Spinal cord (tissue), 10 donors: ENCODE results near the gene LETMD1. TPM values are rescaled to one million over a fixed set of nuclear protein-coding genes. Genes with fewer than 3 reads are reported as not detected.

Experiments used
- DNase-seq, 6 donors: peaks; one replicate each; pipeline versions ENCODE4 v3.0.0 to v3.0.0-alpha.2; 2013 to 2015; ENCODE audit warnings: low spot score in 6 of 6, low read depth in 4 of 6
- H3K27ac ChIP-seq: one replicate; pipeline ENCODE4 v1.5.1; 2013; ENCODE audit warnings: low read depth, low read length, control low read depth
- H3K27me3 ChIP-seq: one replicate; pipeline ENCODE4 v1.6.1; 2013; ENCODE audit warnings: low read length; ENCODE audit not compliant: control insufficient read depth, insufficient read depth
- H3K36me3 ChIP-seq: one replicate; pipeline ENCODE4 v1.6.1; 2013; ENCODE audit warnings: low read length; ENCODE audit not compliant: control insufficient read depth, insufficient read depth
- H3K4me1 ChIP-seq: one replicate; pipeline ENCODE4 v1.6.1; 2013; ENCODE audit warnings: low read length; ENCODE audit not compliant: control insufficient read depth, insufficient read depth
- H3K4me3 ChIP-seq: one replicate; pipeline ENCODE4 v1.5.1; 2013; ENCODE audit warnings: low read depth, low read length, control low read depth
- H3K9me3 ChIP-seq: one replicate; pipeline ENCODE4 v1.6.1; 2013; ENCODE audit warnings: low read length; ENCODE audit not compliant: control insufficient read depth, insufficient read depth
- WGBS: methylation state at CpG from one replicate; pipeline ENCODE4 v1.1.5; 2013; ENCODE audit warnings: missing lambda C conversion rate; ENCODE audit not compliant: insufficient coverage; 5-methylcytosine and 5-hydroxymethylcytosine counted together
- polyA plus RNA-seq, 2 donors: library from polyadenylated mRNA; unstranded; fragments of 120-200 nt; gene quantifications; one replicate each; pipeline ENCODE4 v1.2.1, GENCODE V29; 2013; ENCODE audit not compliant: insufficient read length in 2 of 2
- total RNA-seq, 2 donors: library from RNA; depleted of rRNA in 1 of 2; stranded (reverse); fragments of 120-200 nt in 1 of 2; fragments of >200 nt in 1 of 2; gene quantifications; one replicate each; pipeline versions ENCODE4 v1.2.3 to v1.2.4, GENCODE V29; 2013 to 2014
- donor health status: healthy.

The LETMD1 gene
- total and polyA plus RNA-seq, 4 donors = 66.5 to 105 (median 74.0) TPM

DNA sequence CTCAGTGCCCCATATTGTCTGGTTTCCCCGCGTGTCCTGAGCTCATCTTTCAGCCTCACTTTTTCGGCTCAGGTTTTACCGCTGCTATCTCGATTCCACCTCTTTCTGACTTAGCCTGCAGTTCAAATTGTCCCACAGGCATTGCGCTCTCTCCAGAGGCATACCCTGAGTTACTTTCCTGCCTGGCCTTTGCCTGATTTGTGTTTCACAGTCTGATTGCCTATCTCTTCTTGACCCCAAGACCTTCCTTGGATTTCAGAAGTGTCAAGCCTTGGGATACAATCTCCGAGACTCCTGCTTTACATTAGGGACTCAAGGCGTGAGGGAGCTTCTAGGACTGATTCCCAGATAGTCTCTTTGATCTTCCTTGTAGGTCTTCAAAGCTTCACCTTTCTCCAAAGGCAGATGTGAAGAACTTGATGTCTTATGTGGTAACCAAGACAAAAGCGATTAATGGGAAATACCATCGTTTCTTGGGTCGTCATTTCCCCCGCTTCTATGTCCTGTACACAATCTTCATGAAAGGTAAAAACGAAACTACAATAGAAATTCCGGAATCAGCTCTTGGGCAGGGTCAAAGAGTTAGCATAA lies 629 bp downstream of the LETMD1 start:
- WGBS = 39% methylated on average over 9 of the region's 14 CpGs
- DNase-seq = no peak
- Histone ChIP-seq H3K4me3 (peak overlapping the region; percentile 86), H3K27me3 (no peaks in the 10 kb centered on the region), H3K36me3 (peaks cover 18% of the 10 kb centered on the region), H3K4me1 (peaks cover 8% of the 10 kb centered on the region), H3K9me3 (no peaks in the 10 kb centered on the region), H3K27ac (peak overlapping the region; percentile 96)

DNA sequence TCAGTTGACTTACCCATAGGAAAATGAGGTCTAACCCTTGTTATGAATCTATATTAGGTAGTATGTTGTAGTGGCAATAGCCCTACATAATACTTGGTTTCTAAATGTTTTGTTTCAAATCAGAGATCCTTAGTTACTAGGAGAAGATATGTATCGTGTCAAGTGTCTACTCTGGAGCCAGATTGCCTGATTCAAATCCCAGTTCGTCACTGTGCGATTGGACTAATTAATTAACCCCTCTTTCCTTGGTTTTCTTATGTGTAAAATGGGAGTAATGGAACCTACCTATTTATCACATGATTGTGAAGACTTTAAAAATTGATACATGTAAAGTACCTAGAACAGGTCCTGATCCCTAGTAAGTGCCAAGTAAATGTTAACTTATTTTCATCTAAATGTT lies 1.4 kb downstream of the LETMD1 start:
- Histone ChIP-seq H3K36me3 (peaks cover 18% of the 10 kb centered on the region), H3K4me1 (peaks cover 8% of the 10 kb centered on the region), H3K27ac (no peak overlapping the region), H3K27me3 (no peaks in the 10 kb centered on the region), H3K9me3 (no peaks in the 10 kb centered on the region), H3K4me3 (no peak overlapping the region)
- no peak for DNase-seq
- no CpG with 5 or more reads among the region's 3 CpGs for WGBS

DNA sequence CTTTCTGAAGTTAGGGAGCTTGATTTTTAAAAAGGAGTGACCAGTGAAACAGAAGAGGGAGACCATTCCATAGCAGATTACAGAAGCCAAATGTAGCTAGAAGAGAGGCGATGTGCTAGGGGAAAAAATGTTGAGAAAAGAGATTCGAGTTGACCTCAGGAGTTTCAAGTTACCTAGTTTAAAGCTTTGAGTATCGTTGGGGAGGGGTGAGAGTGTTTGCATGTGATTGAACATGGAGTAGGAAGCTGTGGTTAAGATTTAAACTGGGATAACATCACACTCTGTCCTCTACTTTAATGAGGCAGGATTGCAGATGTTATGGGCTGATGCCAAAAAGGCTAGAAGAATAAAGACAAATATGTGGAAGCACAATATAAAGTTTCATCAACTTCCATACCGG lies 3.7 kb downstream of the LETMD1 start:
- no peak overlapping the region for H3K27ac ChIP-seq
- H3K4me3 ChIP-seq = no peak overlapping the region
- H3K27me3 ChIP-seq = no peaks in the 10 kb centered on the region
- H3K36me3 ChIP-seq = peaks cover 37% of the 10 kb centered on the region
- WGBS = 44% methylated on average over 2 of the region's 4 CpGs
- DNase-seq = no peak
- H3K4me1 ChIP-seq = peaks cover 8% of the 10 kb centered on the region
- no peaks in the 10 kb centered on the region for H3K9me3 ChIP-seq

DNA sequence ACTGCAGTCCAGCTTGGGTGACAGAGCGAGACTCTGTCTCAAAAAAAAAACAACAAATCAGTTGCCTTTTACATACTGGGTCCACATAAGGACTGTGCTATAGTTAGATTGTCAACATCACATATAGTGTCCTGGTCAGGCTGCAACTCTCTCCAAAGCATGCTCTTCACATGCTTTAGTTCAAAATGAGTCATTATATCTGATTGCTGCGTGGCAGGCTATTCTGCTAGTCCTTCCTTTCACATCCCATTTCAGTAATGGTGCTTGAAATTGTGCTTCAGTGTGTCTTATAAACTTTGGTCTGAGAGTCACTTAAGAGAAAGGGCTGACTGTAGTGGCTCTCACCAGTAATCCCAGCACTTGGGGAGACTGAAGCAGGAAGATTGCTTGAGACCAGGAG lies 6.9 kb downstream of the LETMD1 start:
- Histone ChIP-seq H3K4me1 (no peaks in the 10 kb centered on the region), H3K36me3 (peaks cover 57% of the 10 kb centered on the region), H3K9me3 (no peaks in the 10 kb centered on the region), H3K27me3 (no peaks in the 10 kb centered on the region), H3K4me3 (no peak overlapping the region), H3K27ac (no peak overlapping the region)
- 100% methylated on average over 1 of the region's 2 CpGs for WGBS
- no peak for DNase-seq

DNA sequence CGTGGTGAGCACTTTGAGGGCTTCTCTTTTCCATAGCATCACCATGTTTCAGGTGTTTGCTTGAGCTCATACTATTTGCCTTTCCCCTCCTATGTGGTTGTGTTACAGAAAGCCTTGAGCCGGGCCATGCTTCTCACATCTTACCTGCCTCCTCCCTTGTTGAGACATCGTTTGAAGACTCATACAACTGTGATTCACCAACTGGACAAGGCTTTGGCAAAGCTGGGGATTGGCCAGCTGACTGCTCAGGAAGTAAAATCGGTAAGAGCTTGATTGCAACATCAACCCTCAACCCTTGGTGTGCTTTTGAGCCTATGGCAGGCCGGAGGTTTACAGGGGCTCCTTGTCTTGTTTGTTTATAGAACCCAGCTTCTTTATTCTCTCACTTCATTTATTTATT lies 8.1 kb downstream of the LETMD1 start:
- no peak overlapping the region for H3K4me3 ChIP-seq
- WGBS = 89% methylated on average over 3 of the region's 5 CpGs

DNA sequence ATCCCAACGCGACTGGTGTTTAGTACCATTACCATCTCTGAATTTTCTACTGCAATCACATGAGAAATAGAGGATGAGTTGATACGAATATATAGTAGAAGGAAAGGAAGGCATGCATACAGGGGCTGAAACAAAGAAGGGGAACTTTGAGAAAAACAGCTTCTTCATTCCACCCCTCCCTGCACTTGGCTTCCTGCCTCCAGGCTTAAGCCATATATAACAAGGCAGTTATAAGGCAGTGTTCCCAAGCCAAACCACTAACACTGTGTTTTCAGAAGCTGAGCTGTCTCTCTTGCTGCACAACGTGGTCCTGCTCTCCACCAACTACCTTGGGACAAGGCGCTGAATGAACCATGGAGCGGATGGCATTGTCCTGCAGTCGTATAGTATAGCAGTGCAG lies 11.0 kb downstream of the LETMD1 start:
- no peak overlapping the region for H3K4me3 ChIP-seq
- no peaks in the 10 kb centered on the region for H3K27me3 ChIP-seq
- peaks cover 60% of the 10 kb centered on the region for H3K36me3 ChIP-seq
- WGBS = 87% methylated on average over 3 of the region's 7 CpGs
- no peak for DNase-seq
- H3K27ac ChIP-seq = no peak overlapping the region
- no peaks in the 10 kb centered on the region for H3K4me1 ChIP-seq
- no peaks in the 10 kb centered on the region for H3K9me3 ChIP-seq

More for the DNA sequence above, 8.1 kb downstream of the LETMD1 start:
- no peak overlapping the region for H3K27ac ChIP-seq
- peaks cover 52% of the 10 kb centered on the region for H3K36me3 ChIP-seq
- H3K9me3 ChIP-seq = no peaks in the 10 kb centered on the region
- no peaks in the 10 kb centered on the region for H3K27me3 ChIP-seq
- DNase-seq = no peak
- H3K4me1 ChIP-seq = no peaks in the 10 kb centered on the region

DNA sequence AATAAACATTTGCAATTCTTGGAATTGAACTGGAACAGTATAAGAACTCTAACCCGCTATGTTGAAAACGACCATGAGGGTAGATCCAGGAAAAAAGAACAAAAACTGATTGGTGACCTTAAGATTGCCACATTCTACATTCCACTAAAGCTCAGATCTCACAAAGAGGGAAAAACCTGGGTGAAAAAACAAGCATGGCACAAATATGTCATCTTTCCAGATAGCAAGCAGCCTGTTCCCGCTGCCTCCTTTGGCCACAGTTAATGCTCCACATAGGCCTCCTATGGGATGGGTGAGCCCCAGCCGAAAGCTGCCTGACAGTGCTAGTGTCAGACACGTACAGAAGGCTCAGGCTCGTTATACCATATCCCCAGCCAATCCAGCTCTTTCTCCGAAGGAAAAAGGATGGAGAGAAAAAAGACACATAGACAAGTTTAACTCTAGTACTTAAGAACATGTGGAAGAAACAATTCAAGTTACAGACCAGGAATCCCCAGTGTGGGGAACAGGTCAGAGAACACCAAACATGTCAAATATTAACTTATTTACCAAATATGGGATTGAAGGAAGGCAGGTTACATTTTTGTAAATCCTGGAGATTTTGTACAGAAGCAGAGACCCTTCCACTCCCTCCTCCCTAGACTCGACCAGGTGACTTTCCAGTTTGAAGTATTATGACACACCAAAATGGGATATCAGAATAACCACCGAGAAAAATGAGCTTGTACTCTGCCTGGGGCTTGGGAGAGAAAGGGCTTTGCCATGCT lies 14.7 kb downstream of the LETMD1 start:
- WGBS = 100% methylated on average over 3 of the region's 9 CpGs
- Histone ChIP-seq H3K36me3 (peaks cover 60% of the 10 kb centered on the region), H3K27ac (no peak overlapping the region), H3K9me3 (no peaks in the 10 kb centered on the region), H3K27me3 (no peaks in the 10 kb centered on the region), H3K4me3 (no peak overlapping the region), H3K4me1 (no peaks in the 10 kb centered on the region)
- no peak for DNase-seq

DNA sequence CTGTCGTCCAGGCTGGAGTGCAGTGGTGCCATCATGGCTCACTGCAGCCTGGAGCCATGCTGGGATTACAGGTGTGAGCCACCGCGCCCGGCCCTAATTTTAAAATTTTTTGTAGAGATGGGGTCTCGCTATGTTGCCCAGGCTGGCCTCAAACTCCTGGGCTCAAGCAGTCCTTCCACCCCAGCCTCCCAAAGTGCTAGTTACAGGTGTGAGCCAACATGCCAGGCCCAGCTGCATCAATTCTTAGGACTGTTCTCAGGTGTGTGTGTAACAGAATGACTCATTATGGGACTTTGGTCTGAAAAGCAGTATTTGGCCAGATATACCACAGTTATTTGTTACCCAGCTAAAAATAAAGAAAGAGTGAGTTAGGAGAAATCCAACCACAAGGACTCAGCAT lies 17.4 kb downstream of the LETMD1 start:
- 100% methylated on average over 2 of the region's 5 CpGs for WGBS
- H3K4me3 ChIP-seq = no peak overlapping the region
- no peaks in the 10 kb centered on the region for H3K4me1 ChIP-seq
- H3K27ac ChIP-seq = no peak overlapping the region
- H3K36me3 ChIP-seq = peaks cover 66% of the 10 kb centered on the region
- no peak for DNase-seq
- H3K27me3 ChIP-seq = no peaks in the 10 kb centered on the region
- no peaks in the 10 kb centered on the region for H3K9me3 ChIP-seq

DNA sequence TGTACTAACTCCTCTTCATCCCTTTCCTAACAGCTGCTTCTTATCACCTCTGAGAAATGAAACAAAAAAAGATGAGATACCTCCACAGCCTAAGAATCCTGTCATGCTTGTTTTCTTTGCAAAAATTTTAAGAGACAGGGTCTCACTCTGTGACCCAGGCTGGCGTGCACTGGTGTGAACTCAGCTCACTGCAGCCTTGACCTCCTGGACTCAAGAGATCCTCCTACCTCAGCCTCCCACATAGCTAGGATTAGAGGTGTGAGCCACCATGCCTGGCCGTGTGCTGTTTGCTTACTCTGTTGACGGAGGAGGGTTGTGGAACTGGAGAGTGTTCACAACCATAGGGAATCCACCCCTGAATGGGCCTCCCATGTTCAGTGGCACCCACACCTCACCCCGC lies 19.1 kb downstream of the LETMD1 start:
- H3K4me3 ChIP-seq = no peak overlapping the region
- H3K9me3 ChIP-seq = no peaks in the 10 kb centered on the region
- 100% methylated on average over 1 of the region's 4 CpGs for WGBS
- no peaks in the 10 kb centered on the region for H3K27me3 ChIP-seq
- DNase-seq = no peak
- H3K27ac ChIP-seq = no peak overlapping the region
- peaks cover 74% of the 10 kb centered on the region for H3K36me3 ChIP-seq
- H3K4me1 ChIP-seq = no peaks in the 10 kb centered on the region

DNA sequence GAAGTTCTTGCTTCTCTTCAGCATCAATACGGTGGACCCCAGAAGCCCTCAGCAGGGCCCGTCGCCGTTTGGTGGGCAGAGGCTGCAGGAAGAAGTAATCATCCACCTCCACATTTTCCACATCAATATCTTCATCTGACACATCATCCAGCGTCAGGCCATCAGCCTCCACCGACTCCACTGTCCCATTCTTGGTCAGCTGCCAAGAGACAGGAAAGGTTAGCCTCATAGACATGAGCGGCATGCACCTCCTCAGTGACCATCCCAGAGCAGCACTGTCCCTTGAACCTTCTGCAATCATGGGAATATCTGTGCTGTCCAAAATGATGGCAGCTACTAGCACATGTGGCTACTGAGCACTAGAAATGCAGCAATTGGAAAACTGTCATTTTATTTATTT lies 19.6 kb downstream of the LETMD1 start:
- no peak overlapping the region for H3K4me3 ChIP-seq
- DNase-seq = no peak
- no peaks in the 10 kb centered on the region for H3K4me1 ChIP-seq
- 86% methylated on average over 7 of the region's 7 CpGs for WGBS
- H3K9me3 ChIP-seq = no peaks in the 10 kb centered on the region
- no peaks in the 10 kb centered on the region for H3K27me3 ChIP-seq
- no peak overlapping the region for H3K27ac ChIP-seq
- peaks cover 78% of the 10 kb centered on the region for H3K36me3 ChIP-seq
